ENCODE data around the gene KLF5.

DNA sequence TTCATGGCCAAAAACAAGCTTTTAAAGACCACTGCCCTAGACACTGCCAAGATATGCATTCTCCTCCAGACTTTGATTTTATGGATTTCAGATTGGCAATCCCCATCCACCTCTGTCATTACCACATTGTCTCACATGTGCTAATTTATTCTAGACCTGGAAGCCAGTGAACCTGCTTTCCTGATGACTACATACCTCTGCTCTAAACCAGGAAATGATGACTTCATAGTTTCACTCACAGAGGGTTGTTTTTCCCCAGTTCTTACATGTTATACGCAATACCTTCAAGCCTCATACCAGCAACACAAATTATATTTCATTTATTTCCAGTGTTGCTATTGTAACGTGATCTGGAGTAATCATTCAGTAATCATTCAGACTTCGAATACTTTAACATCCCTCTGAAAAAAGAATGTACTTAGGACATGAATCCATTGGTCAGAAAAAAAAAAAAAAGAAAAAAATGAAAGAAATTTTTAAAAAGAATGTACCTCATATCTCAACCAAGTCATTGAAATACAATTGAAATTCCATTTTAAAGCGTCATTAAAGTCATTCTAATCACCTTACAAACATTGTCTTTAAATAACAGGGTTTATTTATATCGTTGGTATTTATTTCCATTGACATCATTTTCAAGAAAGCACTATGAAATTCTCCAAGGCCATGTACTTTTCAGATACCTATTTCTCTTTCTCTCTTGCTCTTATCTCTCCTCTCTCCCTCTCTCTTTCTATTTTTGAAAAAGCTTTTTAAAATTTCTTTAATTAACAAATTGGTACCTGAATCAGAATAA is 33.4 kb upstream of the KLF5 start:
- TF ChIP-seq, protein P1, sequence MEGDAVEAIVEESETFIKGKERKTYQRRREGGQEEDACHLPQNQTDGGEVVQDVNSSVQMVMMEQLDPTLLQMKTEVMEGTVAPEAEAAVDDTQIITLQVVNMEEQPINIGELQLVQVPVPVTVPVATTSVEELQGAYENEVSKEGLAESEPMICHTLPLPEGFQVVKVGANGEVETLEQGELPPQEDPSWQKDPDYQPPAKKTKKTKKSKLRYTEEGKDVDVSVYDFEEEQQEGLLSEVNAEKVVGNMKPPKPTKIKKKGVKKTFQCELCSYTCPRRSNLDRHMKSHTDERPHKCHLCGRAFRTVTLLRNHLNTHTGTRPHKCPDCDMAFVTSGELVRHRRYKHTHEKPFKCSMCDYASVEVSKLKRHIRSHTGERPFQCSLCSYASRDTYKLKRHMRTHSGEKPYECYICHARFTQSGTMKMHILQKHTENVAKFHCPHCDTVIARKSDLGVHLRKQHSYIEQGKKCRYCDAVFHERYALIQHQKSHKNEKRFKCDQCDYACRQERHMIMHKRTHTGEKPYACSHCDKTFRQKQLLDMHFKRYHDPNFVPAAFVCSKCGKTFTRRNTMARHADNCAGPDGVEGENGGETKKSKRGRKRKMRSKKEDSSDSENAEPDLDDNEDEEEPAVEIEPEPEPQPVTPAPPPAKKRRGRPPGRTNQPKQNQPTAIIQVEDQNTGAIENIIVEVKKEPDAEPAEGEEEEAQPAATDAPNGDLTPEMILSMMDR (IDR thresholded peaks at IDR 0.05 in 8 of 11, conservative IDR thresholded peaks at IDR 0.05 in 3 of 11), result no peak
- TF ChIP-seq POLR2A (IDR thresholded peaks at IDR 0.05) (no peak), POLR2AphosphoS5 (IDR thresholded peaks at IDR 0.05) (no peak)

Data from spleen (tissue), 7 donors.